GM12878 (cell line): ENCODE results near the gene FAM227B. TPM values are rescaled to one million over a fixed set of nuclear protein-coding genes. Genes with fewer than 3 reads are reported as not detected.

ENCODE experiments used
- ATAC-seq: fragments of 200-7000 bp; cut with Tn5 transposase; 3 replicates; pipeline ENCODE4 v1.9.1; 2020; ENCODE audit warnings: mild to moderate bottlenecking, moderate library complexity
- BruUV-seq: library from RNA; stranded (reverse); fragments of 400-500 nt; replicated peaks from 2 replicates; lab custom pipeline; 2021; lab: Mats Ljungman, UMichigan
- CTCF ChIA-PET: fragments of 300-600 bp; sonication (Branson Sonifier 250); formaldehyde crosslinking; extraction: SDS; loops from one replicate; lab custom pipeline; 2021; ENCODE audit warnings: inconsistent platforms; lab: Yijun Ruan, JAX
- POLR2A ChIA-PET: fragments of 350-600 bp; formaldehyde crosslinking; extraction: SDS; loops from one replicate; lab custom pipeline; 2021; ENCODE audit warnings: inconsistent platforms; lab: Charles Lee
- RAD21 ChIA-PET: fragments of 300-600 bp; sonication (Branson Sonifier 250); formaldehyde crosslinking; loops from one replicate; lab custom pipeline; 2023; ENCODE audit warnings: antibody characterized with exemption; ENCODE audit not compliant: unreplicated experiment; lab: Charles Lee
- SMC1A ChIA-PET: fragments of 300-600 bp; sonication (Branson Sonifier 250); formaldehyde crosslinking; loops from one replicate; lab custom pipeline; 2023; ENCODE audit not compliant: unreplicated experiment, uncharacterized antibody; lab: Charles Lee
- DNase-seq: peaks from one replicate; pipeline ENCODE4 v3.0.0-alpha.2; 2011; ENCODE audit warnings: low read depth, low spot score
- FAIRE-seq: peaks from 3 replicates; lab custom pipeline; 2011; peaks lifted over from hg19 to GRCh38; lab: Jason Lieb, UNC
- H2AFZ ChIP-seq: 2 replicates; pipeline ENCODE4 v1.6.0; 2011; ENCODE audit warnings: low read depth, low read length, control low read depth; ENCODE audit not compliant: control insufficient read depth
- H3K27ac ChIP-seq: 2 replicates; pipeline ENCODE4 v1.5.1; 2011; ENCODE audit warnings: control low read depth; ENCODE audit not compliant: control insufficient read depth, insufficient read depth
- H3K27me3 ChIP-seq, 2 experiments: replicated peaks in 1 of 2; 2 replicates each; pipeline versions ENCODE4 v1.6.0 to v1.6.1; 2011; ENCODE audit warnings: low read length in 1 of 2; ENCODE audit not compliant: control insufficient read depth in 2 of 2, insufficient read depth in 2 of 2
- H3K36me3 ChIP-seq, 2 experiments: 2 replicates each; pipeline ENCODE4 v1.5.1; 2011; ENCODE audit warnings: low read length in 1 of 2; ENCODE audit not compliant: control insufficient read depth in 2 of 2, insufficient read depth in 2 of 2
- H3K4me1 ChIP-seq: 2 replicates; pipeline ENCODE4 v1.6.1; 2011; ENCODE audit warnings: mild to moderate bottlenecking, low read length, moderate library complexity, mixed read lengths; ENCODE audit not compliant: control insufficient read depth, insufficient read depth
- H3K4me2 ChIP-seq: 2 replicates; pipeline ENCODE4 v1.6.0; 2011; ENCODE audit warnings: control low read depth; ENCODE audit not compliant: control insufficient read depth, insufficient read depth
- H3K4me3 ChIP-seq: fragments of 200-600 bp; sonication (generic); 2 replicates; pipeline ENCODE4 v1.5.1; 2016
- H3K79me2 ChIP-seq: 2 replicates; pipeline ENCODE4 v1.6.0; 2011; ENCODE audit warnings: low read length; ENCODE audit not compliant: control insufficient read depth, insufficient read depth
- H3K9ac ChIP-seq: 2 replicates; pipeline ENCODE4 v1.8.0; 2011; ENCODE audit warnings: low read length, control low read depth, mixed read lengths; ENCODE audit not compliant: control insufficient read depth, insufficient read depth
- H3K9me3 ChIP-seq: replicated peaks from 3 replicates; pipeline ENCODE4 v1.5.1; 2011; ENCODE audit warnings: mild to moderate bottlenecking, low read length; ENCODE audit not compliant: control insufficient read depth, insufficient read depth
- H4K20me1 ChIP-seq: 2 replicates; pipeline ENCODE4 v1.6.0; 2011; ENCODE audit not compliant: control insufficient read depth, insufficient read depth
- BCL11A ChIP-seq: IDR thresholded peaks from 2 replicates; pipeline ENCODE4 v1.6.1; 2011; ENCODE audit warnings: low read depth, low read length
- BHLHE40 ChIP-seq, 2 experiments: fragments of 450-650 bp in 1 of 2; IDR thresholded peaks; 2 replicates each; pipeline ENCODE4 v1.6.1; 2011 to 2017; ENCODE audit warnings: low read depth in 2 of 2, borderline replicate concordance in 1 of 2, improper control_type of control experiment in 1 of 2, low read length in 1 of 2, mild to moderate bottlenecking in 1 of 2
- CHD2 ChIP-seq: IDR thresholded peaks from 2 replicates; pipeline ENCODE4 v1.6.1; 2011; ENCODE audit warnings: low read depth, low read length, improper control_type of control experiment, borderline replicate concordance
- GATAD2B ChIP-seq: fragments of 450-650 bp; conservative IDR thresholded peaks from 2 replicates; pipeline ENCODE4 v1.6.1; 2017; ENCODE audit warnings: low read depth, mild to moderate bottlenecking, moderate library complexity
- KDM1A ChIP-seq: fragments of 200-600 bp; sonication (generic); IDR thresholded peaks from 2 replicates; pipeline ENCODE4 v1.6.1; 2016; ENCODE audit warnings: borderline replicate concordance
- POU2F2 ChIP-seq: IDR thresholded peaks from 3 replicates; pipeline ENCODE4 v1.6.1; 2011; ENCODE audit warnings: low read depth, mild to moderate bottlenecking, low read length, borderline replicate concordance
- SREBF2 ChIP-seq: IDR thresholded peaks from 2 replicates; pipeline ENCODE4 v1.6.1; 2012; ENCODE audit warnings: mild to moderate bottlenecking, low read length
- SUPT20H ChIP-seq: IDR thresholded peaks from 2 replicates; pipeline ENCODE4 v1.6.1; 2011; ENCODE audit warnings: low read depth, mild to moderate bottlenecking, low read length, moderate library complexity, borderline replicate concordance; ENCODE audit not compliant: control insufficient read depth
- ZZZ3 ChIP-seq: IDR thresholded peaks from 2 replicates; pipeline ENCODE4 v1.6.1; 2011; ENCODE audit warnings: low read depth; ENCODE audit not compliant: control insufficient read depth, insufficient read length
- WGBS: methylation state at CpG from one replicate; pipeline ENCODE4 v1.1.6; 2016; ENCODE audit warnings: low lambda C conversion rate; ENCODE audit not compliant: insufficient replicate concordance, insufficient coverage; ENCODE audit errors: missing lambda C conversion rate; 5-methylcytosine and 5-hydroxymethylcytosine counted together
- in situ Hi-C: fragments of 300-500 bp; cut with MboI; formaldehyde crosslinking; loops from 9 replicates; pipeline ENCODE4 v1.14.3; 2018; ENCODE audit warnings: mixed read lengths
- intact Hi-C: fragments of 100-400 bp; cut with micrococcal nuclease; formaldehyde crosslinking; loops from one replicate; pipeline ENCODE4 v1.14.2; 2022; ENCODE audit not compliant: unreplicated experiment
- polyA plus RNA-seq, 11 experiments: library from polyadenylated mRNA; depleted of rRNA in 4 of 11; unstranded in 6 of 11; stranded (reverse) in 5 of 11; fragments of >200 nt; fragmentation: Nextera tagmentation in 4 of 11; fragmentation: Illumina TruSeq in 1 of 11; extraction: Ambion mirVana in 4 of 11; extraction: Trizol in 1 of 11; gene quantifications; 1 replicate in 1 of 11; 2 replicates in 10 of 11; pipeline versions ENCODE4 v1.2.1 to v1.2.3, GENCODE V29; 2011 to 2016; ENCODE audit warnings: inconsistent platforms in 2 of 11, missing spikeins in 2 of 11, low read depth in 1 of 11
- total RNA-seq, 4 experiments: library from RNA; depleted of rRNA in 3 of 4; stranded (reverse); fragments of >200 nt in 3 of 4; fragmentation: Illumina TruSeq in 1 of 4; extraction: Trizol in 1 of 4; gene quantifications; 2 replicates each; pipeline versions ENCODE4 v1.2.1 to v1.2.3, GENCODE V29; 2013 to 2021
- TF ChIP-seq, protein P1 (sequence below): IDR thresholded peaks from 2 replicates; pipeline ENCODE4 v1.6.1; 2012; ENCODE audit warnings: low read depth, low read length, improper control_type of control experiment
- TF ChIP-seq, protein P2 (sequence below): fragments of 450-650 bp; conservative IDR thresholded peaks from 2 replicates; pipeline ENCODE4 v1.6.1; 2017; ENCODE audit warnings: mild to moderate bottlenecking, moderate library complexity
- TF ChIP-seq, protein P3 (sequence below): fragments of 450-650 bp; IDR thresholded peaks from 2 replicates; pipeline ENCODE4 v1.6.1; 2017; ENCODE audit warnings: mild to moderate bottlenecking, moderate library complexity

Gene FAM227B
- total and polyA plus RNA-seq, 10 of the 15 experiments (the other 5 are each of a cell fraction or from before 2014, with no cell fraction given): 3.9 to 12.6 (median 6.9) TPM

DNA sequence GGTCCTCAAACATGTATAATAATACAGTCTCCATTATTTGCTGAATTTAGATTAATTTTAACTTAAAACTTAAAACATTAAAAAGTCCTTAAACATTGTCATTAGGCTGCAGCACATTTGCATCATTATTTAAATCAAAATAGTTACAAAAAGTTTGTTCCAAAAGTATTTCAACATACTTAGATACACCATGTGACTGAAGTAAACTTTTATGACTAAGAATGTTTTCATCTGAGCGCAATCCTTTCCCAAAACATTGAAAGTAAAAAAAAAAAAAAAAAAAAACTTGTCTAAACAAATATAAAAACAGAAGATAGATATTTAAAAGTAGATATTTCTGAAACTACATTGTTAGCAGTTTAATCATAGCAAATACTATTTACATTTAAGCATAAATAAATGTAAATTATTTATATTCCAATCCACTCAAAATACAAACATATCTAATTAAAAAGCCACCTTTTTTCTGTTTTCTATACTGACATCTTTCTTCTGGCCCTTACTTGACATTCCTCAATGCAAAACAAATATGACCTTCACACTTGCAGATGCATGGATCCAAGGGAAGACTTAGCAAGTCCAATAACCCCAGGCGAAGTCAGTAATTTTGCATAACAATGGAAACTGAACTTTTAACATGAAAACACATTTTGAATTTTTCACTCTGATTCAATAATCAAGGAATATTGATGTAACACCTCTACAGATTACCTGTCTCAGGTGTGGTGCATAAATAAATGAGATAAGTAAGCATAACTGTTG, 10.3 kb downstream of the FAM227B start:
- H3K36me3 ChIP-seq: no peaks in the 10 kb centered on the region
- H3K4me2 ChIP-seq: no peak overlapping the region
- in situ Hi-C loops: loop anchor here (25.0 kb wide), 1 partner anchor 1273 kb away; the partner anchor contains the start of gene DUT
- ATAC-seq: no peak
- BruUV-seq: no TSS peak
- no peak overlapping the region for H3K27ac ChIP-seq
- 98% methylated on average over 2 of the region's 2 CpGs for WGBS
- H2AFZ ChIP-seq: no peak overlapping the region
- no peak overlapping the region for H3K4me3 ChIP-seq
- intact Hi-C loops: no loop called here
- H4K20me1 ChIP-seq: no peaks in the 10 kb centered on the region
- H3K27me3 ChIP-seq: no peaks in the 10 kb centered on the region
- no peaks in the 10 kb centered on the region for H3K4me1 ChIP-seq
- RAD21 ChIA-PET: no interaction called here
- SMC1A ChIA-PET: no interaction called here
- POLR2A ChIA-PET: no interaction called here
- no peak for FAIRE-seq
- no peaks in the 10 kb centered on the region for H3K79me2 ChIP-seq
- H3K9ac ChIP-seq: no peak overlapping the region
- CTCF ChIA-PET: no interaction called here
- TF ChIP-seq, protein P1, sequence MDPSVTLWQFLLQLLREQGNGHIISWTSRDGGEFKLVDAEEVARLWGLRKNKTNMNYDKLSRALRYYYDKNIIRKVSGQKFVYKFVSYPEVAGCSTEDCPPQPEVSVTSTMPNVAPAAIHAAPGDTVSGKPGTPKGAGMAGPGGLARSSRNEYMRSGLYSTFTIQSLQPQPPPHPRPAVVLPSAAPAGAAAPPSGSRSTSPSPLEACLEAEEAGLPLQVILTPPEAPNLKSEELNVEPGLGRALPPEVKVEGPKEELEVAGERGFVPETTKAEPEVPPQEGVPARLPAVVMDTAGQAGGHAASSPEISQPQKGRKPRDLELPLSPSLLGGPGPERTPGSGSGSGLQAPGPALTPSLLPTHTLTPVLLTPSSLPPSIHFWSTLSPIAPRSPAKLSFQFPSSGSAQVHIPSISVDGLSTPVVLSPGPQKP: no peak
- TF ChIP-seq ZZZ3: no peak
- no peak for TF ChIP-seq GATAD2B
- TF ChIP-seq SREBF2: no peak
- TF ChIP-seq BCL11A: no peak
- TF ChIP-seq CHD2: no peak
- no peak for TF ChIP-seq POU2F2
- TF ChIP-seq BHLHE40 (IDR thresholded peaks at IDR 0.05; ENCODE audit: borderline replicate concordance in 1 of 2, low read depth in 2 of 2, low read length in 1 of 2): no peak
- TF ChIP-seq KDM1A: no peak
- TF ChIP-seq, protein P2, sequence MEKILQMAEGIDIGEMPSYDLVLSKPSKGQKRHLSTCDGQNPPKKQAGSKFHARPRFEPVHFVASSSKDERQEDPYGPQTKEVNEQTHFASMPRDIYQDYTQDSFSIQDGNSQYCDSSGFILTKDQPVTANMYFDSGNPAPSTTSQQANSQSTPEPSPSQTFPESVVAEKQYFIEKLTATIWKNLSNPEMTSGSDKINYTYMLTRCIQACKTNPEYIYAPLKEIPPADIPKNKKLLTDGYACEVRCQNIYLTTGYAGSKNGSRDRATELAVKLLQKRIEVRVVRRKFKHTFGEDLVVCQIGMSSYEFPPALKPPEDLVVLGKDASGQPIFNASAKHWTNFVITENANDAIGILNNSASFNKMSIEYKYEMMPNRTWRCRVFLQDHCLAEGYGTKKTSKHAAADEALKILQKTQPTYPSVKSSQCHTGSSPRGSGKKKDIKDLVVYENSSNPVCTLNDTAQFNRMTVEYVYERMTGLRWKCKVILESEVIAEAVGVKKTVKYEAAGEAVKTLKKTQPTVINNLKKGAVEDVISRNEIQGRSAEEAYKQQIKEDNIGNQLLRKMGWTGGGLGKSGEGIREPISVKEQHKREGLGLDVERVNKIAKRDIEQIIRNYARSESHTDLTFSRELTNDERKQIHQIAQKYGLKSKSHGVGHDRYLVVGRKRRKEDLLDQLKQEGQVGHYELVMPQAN: no peak
- TF ChIP-seq, protein P3, sequence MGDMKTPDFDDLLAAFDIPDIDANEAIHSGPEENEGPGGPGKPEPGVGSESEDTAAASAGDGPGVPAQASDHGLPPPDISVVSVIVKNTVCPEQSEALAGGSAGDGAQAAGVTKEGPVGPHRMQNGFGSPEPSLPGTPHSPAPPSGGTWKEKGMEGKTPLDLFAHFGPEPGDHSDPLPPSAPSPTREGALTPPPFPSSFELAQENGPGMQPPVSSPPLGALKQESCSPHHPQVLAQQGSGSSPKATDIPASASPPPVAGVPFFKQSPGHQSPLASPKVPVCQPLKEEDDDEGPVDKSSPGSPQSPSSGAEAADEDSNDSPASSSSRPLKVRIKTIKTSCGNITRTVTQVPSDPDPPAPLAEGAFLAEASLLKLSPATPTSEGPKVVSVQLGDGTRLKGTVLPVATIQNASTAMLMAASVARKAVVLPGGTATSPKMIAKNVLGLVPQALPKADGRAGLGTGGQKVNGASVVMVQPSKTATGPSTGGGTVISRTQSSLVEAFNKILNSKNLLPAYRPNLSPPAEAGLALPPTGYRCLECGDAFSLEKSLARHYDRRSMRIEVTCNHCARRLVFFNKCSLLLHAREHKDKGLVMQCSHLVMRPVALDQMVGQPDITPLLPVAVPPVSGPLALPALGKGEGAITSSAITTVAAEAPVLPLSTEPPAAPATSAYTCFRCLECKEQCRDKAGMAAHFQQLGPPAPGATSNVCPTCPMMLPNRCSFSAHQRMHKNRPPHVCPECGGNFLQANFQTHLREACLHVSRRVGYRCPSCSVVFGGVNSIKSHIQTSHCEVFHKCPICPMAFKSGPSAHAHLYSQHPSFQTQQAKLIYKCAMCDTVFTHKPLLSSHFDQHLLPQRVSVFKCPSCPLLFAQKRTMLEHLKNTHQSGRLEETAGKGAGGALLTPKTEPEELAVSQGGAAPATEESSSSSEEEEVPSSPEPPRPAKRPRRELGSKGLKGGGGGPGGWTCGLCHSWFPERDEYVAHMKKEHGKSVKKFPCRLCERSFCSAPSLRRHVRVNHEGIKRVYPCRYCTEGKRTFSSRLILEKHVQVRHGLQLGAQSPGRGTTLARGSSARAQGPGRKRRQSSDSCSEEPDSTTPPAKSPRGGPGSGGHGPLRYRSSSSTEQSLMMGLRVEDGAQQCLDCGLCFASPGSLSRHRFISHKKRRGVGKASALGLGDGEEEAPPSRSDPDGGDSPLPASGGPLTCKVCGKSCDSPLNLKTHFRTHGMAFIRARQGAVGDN: no peak
- no peak for TF ChIP-seq SUPT20H
- DNase-seq: no peak
- peaks cover 4% of the 10 kb centered on the region; the same call in 2 of the 3 replicates for H3K9me3 ChIP-seq
